MCF 10A (cell line): ENCODE data around the gene SEMA5A. TPM values are rescaled to one million over a fixed set of nuclear protein-coding genes. Genes with fewer than 3 reads are reported as not detected.

Experiments used
- BruUV-seq: library from RNA; stranded (reverse); fragments of 400-500 nt; replicated peaks from 2 replicates; lab custom pipeline; 2021; lab: Mats Ljungman, UMichigan
- CTCF ChIA-PET: fragments of 300-600 bp; sonication (Branson Sonifier 250); formaldehyde crosslinking; extraction: SDS; loops from one replicate; lab custom pipeline; 2021; ENCODE audit warnings: antibody characterized with exemption, inconsistent platforms; lab: Yijun Ruan, JAX
- POLR2A ChIA-PET: fragments of 300-600, 350-650 bp; sonication (Branson Sonifier 250); formaldehyde crosslinking; extraction: SDS; loops from one replicate; lab custom pipeline; 2020; ENCODE audit warnings: antibody characterized with exemption, inconsistent platforms; lab: Yijun Ruan, JAX
- DNase-seq: peaks from one replicate; pipeline ENCODE4 v3.0.0-alpha.2; 2018; ENCODE audit not compliant: unreplicated experiment
- H3K27ac Mint-ChIP-seq: one replicate; pipeline ENCODE4 v1.8.0; 2022; ENCODE audit warnings: mild to moderate bottlenecking, low read depth, mixed read lengths; ENCODE audit not compliant: unreplicated experiment
- H3K27me3 Mint-ChIP-seq: one replicate; pipeline ENCODE4 v1.8.0; 2022; ENCODE audit warnings: mixed read lengths; ENCODE audit not compliant: insufficient read depth, unreplicated experiment
- H3K36me3 Mint-ChIP-seq: one replicate; pipeline ENCODE4 v1.8.0; 2022; ENCODE audit warnings: mild to moderate bottlenecking, moderate library complexity, mixed read lengths; ENCODE audit not compliant: insufficient read depth, unreplicated experiment
- H3K4me1 Mint-ChIP-seq: one replicate; pipeline ENCODE4 v1.8.0; 2022; ENCODE audit warnings: mixed read lengths; ENCODE audit not compliant: insufficient read depth, unreplicated experiment
- H3K4me3 Mint-ChIP-seq: one replicate; pipeline ENCODE4 v1.8.0; 2022; ENCODE audit warnings: mild to moderate bottlenecking, moderate library complexity, mixed read lengths; ENCODE audit not compliant: unreplicated experiment
- H3K9me3 Mint-ChIP-seq: one replicate; pipeline ENCODE4 v1.8.0; 2022; ENCODE audit warnings: mixed read lengths; ENCODE audit not compliant: unreplicated experiment
- CTCF ChIP-seq: fragments of 200-600 bp; IDR thresholded peaks from one replicate; pipeline ENCODE4 v1.8.0; 2022; ENCODE audit warnings: antibody characterized with exemption, mild to moderate bottlenecking; ENCODE audit not compliant: unreplicated experiment
- intact Hi-C: fragments of 100-400 bp; cut with micrococcal nuclease; formaldehyde crosslinking; loops from 2 replicates; pipeline ENCODE4 v1.14.1; 2022
- total RNA-seq: library from RNA; stranded (reverse); gene quantifications from 2 replicates; pipeline ENCODE4 v1.2.3, GENCODE V29; 2022

SEMA5A gene
- total RNA-seq, 1 experiment from 2014 or later, result 1.2 TPM

DNA sequence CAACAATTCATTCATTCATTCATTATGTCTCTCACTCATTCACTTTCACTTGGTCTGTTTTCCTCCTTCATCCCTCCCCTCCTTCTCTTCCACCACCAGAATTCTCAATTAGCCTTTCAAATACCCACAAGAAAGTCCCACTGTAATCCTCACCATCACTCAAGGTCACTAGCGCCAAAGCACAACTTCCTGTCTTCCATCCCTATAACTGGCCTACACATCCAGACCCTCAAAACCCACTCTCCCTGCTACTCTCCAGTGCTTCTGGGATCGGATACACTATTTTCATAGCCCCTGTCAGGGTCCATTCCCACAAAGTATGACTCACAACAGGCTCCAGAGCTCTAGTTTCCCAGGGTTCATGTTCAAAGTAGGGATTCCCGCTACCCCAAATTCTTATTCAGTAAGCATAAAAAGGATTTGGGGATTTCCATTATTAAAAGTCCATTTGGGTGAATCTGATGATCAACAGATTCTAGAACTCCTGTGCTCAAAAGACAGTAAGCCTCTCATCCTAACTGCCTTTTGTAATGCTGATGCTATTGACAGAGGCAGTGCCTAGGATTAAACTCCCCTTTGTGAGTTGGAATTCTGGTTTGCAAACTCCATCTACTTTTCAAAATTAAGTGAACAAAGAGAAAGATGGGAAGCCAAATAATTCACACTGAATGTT, 250.9 kb downstream of the SEMA5A start:
- no peak for TF ChIP-seq CTCF
- Mint-ChIP-seq H3K9me3 (no peaks in the 10 kb centered on the region), H3K27me3 (no peaks in the 10 kb centered on the region), H3K27ac (no peak overlapping the region), H3K4me1 (no peaks in the 10 kb centered on the region), H3K4me3 (no peak overlapping the region), H3K36me3 (no peaks in the 10 kb centered on the region)
- POLR2A ChIA-PET, result no interaction called here
- intact Hi-C loops, result no loop called here
- no TSS peak for BruUV-seq
- CTCF ChIA-PET, result no interaction called here
- DNase-seq, result no peak

- Mint-ChIP-seq H3K27me3 (no peaks in the 10 kb centered on the region), H3K4me3 (no peak overlapping the region), H3K27ac (no peak overlapping the region), H3K36me3 (no peaks in the 10 kb centered on the region), H3K9me3 (no peaks in the 10 kb centered on the region), H3K4me1 (no peaks in the 10 kb centered on the region)
- no peak for DNase-seq
- no peak for TF ChIP-seq CTCF
- CTCF ChIA-PET, result no interaction called here
- BruUV-seq, result no TSS peak
- intact Hi-C loops, result no loop called here
- POLR2A ChIA-PET, result no interaction called here
These were observed 257.6 kb downstream of the SEMA5A start for GRCh38 chr5:9288234-9288633.

DNA sequence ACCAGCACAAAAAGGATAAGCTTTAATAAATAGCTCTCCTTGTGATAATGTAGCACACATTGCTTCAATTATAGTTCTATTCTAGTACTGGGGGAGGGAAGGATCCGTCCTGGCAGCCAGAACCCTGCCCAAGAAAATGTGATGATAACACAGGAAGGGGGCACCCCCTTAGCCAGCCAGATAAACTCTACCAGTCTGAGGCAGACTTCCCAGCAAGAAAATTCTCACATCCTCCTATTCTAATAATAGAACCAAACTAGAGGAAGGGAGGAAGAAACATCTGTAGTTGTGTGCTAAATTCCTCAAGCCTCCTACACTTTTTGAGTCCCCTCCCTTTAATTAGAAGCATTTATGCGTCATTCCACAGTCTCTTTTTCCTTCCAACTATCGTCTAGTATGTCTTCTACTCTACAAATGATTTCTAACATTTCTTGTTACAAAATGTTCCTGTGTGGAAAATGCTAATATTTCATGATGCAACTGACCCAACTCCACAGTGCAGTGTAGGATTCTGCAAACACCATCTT, 261.0 kb downstream of the SEMA5A start:
- TF ChIP-seq CTCF, result no peak
- no TSS peak for BruUV-seq
- intact Hi-C loops, result no loop called here
- H3K4me1 Mint-ChIP-seq, result no peaks in the 10 kb centered on the region
- H3K27ac Mint-ChIP-seq, result no peak overlapping the region
- DNase-seq, result no peak
- ChIA-PET CTCF (interaction anchor here (0.7 kb wide), 1 partner anchor 57 kb away, joined by 3 read pairs; no protein-coding TSS in a partner anchor), POLR2A (no interaction called here)
- H3K36me3 Mint-ChIP-seq, result no peaks in the 10 kb centered on the region
- H3K4me3 Mint-ChIP-seq, result no peak overlapping the region
- H3K27me3 Mint-ChIP-seq, result no peaks in the 10 kb centered on the region
- no peaks in the 10 kb centered on the region for H3K9me3 Mint-ChIP-seq

DNA sequence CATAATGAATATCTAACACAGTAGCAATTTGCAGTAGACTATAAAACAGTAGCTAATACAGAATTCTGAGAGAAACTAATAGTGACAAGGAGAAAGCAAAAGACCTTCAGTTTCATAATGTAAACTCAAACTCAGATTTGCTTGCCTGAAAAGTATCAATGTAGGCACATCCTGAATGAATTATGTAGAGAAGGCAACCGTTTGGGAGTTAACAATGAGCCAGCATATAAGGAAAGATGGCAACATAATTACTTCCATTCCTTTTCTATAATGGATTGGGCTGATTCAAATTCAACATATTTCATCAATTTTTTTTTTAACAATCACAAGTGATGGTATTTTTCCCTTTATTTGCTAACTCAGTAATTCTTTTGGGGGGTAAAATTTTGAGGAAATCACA, 261.6 kb downstream of the SEMA5A start:
- Mint-ChIP-seq H3K4me1 (no peaks in the 10 kb centered on the region), H3K4me3 (no peak overlapping the region), H3K9me3 (no peaks in the 10 kb centered on the region), H3K27me3 (no peaks in the 10 kb centered on the region), H3K27ac (no peak overlapping the region), H3K36me3 (no peaks in the 10 kb centered on the region)
- ChIA-PET CTCF (interaction anchor here (0.6 kb wide), 1 partner anchor 14 kb away, joined by 5 read pairs; no protein-coding TSS in a partner anchor), POLR2A (no interaction called here)
- no peak for DNase-seq
- BruUV-seq, result no TSS peak
- intact Hi-C loops, result no loop called here
- TF ChIP-seq CTCF, result no peak
